HUES64 (cell line): Measurements from ENCODE around the gene MSANTD1.

ENCODE experiments used
- H3K27ac ChIP-seq: 2 replicates; pipeline ENCODE4 v1.7.0; 2013; ENCODE audit warnings: low read depth, low read length, inconsistent platforms
- H3K27me3 ChIP-seq: 2 replicates; pipeline ENCODE4 v1.6.1; 2013; ENCODE audit warnings: mild to moderate bottlenecking, low read length; ENCODE audit not compliant: insufficient read depth
- H3K36me3 ChIP-seq: 2 replicates; pipeline ENCODE4 v1.6.1; 2013; ENCODE audit warnings: mild to moderate bottlenecking, low read length; ENCODE audit not compliant: insufficient read depth
- H3K4me1 ChIP-seq: 2 replicates; pipeline ENCODE4 v1.6.1; 2013; ENCODE audit warnings: mild to moderate bottlenecking, low read length, moderate library complexity; ENCODE audit not compliant: insufficient read depth
- H3K4me3 ChIP-seq: 2 replicates; pipeline ENCODE4 v1.5.1; 2013; ENCODE audit warnings: mild to moderate bottlenecking, low read length, moderate library complexity
- H3K9ac ChIP-seq: 2 replicates; pipeline ENCODE4 v1.6.1; 2013; ENCODE audit warnings: mild to moderate bottlenecking, low read depth, low read length
- H3K9me3 ChIP-seq: 2 replicates; pipeline ENCODE4 v1.6.1; 2013; ENCODE audit warnings: low read depth, low read length; ENCODE audit not compliant: insufficient read depth
- WGBS: fragments of 150-250, 120-280 bp; methylation state at CpG from one replicate; pipeline ENCODE4 v1.1.7; 2013; ENCODE audit warnings: missing lambda C conversion rate; 5-methylcytosine and 5-hydroxymethylcytosine counted together

Gene MSANTD1

DNA sequence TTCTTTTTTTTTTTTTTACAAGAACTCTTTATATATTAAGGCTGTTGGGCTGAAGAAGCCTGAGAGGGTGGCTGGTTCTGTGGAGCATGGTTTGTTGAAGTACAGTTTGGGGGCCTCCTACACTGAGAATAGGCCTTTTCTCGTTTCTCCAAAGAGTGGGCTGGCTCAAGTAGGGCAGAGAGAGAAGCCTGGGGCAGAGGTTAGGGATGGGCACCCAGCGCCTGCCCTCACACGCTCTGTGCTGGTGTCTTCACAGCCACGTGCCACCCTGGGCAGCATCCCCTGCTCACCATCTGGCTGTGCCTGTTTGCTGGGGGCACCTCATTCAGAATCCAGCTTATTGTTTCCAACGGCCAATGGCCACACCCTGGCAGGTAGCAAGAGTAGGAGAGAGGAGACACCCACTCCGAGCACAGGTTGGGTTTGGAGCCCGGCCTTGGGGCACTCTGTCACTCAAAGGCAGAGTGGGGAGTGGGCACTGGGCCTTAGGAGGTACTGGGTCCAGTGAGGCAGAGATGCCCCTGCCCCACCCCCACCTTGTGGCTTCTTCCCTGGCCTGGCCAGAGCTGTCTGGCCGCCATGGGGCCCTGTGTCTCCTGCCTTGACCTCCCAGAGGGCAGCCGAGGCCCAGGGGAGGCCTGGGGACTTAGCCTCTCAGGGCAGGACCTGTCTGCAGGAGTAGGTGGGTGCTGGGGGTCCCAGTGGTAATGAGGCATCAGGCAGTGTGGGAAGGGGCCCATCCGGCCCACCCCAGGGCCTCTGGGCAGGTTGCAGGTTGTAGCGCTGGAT, 2.9 kb downstream of the MSANTD1 start:
- Histone ChIP-seq H3K9me3 (no peaks in the 10 kb centered on the region), H3K27ac (no peak overlapping the region), H3K4me3 (no peak overlapping the region), H3K4me1 (no peaks in the 10 kb centered on the region; the same call in 1 of the 2 replicates), H3K36me3 (no peaks in the 10 kb centered on the region), H3K9ac (no peak overlapping the region), H3K27me3 (no peaks in the 10 kb centered on the region)
- 93% methylated on average over 11 of the region's 11 CpGs for WGBS

DNA sequence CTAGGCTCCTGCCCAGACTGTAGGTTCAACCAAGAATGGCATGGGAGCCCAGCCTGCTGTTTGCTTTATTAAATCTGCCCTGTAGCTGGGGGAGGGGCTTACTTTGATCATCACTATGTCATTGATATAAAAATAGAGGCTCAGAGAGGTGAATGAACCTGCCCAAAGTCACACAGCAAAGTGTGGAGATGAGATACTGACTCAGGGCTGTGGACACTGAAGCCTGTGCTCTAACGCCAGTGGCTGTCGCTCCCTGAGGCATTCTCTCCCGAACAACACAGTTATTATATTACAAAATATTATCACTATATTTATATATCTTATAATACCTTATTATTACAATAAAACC, 3.5 kb downstream of the MSANTD1 start:
- 80% methylated on average over 1 of the region's 3 CpGs for WGBS
- no peaks in the 10 kb centered on the region; the same call in 1 of the 2 replicates for H3K4me1 ChIP-seq
- H3K9me3 ChIP-seq: no peaks in the 10 kb centered on the region
- H3K27me3 ChIP-seq: no peaks in the 10 kb centered on the region
- no peaks in the 10 kb centered on the region for H3K36me3 ChIP-seq
- no peak overlapping the region for H3K27ac ChIP-seq
- no peak overlapping the region for H3K9ac ChIP-seq
- H3K4me3 ChIP-seq: no peak overlapping the region

DNA sequence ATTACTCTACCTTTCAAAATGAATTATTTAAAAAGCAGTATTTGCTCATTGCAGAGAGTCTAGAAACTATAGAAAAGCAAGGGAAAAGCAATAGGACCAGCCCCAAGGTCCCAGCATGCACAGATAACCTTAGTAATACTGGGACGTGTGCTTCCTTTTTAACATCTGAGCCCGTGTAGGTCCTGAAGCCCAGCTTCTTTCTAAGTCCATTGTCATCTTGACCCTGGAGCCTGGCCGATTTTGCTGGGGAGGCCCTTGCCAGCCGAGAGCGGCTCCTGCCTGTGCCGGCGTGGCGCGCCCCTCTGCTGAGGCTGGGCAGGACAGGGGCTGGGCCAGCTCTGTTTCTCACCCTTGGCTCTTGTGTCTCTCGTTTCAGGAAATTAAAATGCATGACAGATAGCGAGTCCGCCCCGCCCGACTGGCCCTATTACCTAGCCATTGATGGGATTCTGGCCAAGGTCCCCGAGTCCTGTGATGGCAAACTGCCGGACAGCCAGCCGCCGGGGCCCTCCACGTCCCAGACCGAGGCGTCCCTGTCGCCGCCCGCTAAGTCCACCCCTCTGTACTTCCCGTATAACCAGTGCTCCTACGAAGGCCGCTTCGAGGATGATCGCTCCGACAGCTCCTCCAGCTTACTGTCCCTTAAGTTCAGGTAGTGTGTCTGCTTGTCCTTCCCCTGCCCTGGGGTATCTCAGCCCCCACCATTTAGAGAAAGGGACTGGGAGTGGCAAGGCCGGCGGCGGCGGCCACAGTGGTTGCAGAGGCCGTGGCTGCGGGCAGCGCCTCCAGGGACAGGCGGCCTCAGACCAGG, 4.1 kb downstream of the MSANTD1 start:
- Histone ChIP-seq H3K27me3 (no peaks in the 10 kb centered on the region), H3K4me1 (no peaks in the 10 kb centered on the region; the same call in 1 of the 2 replicates), H3K9ac (no peak overlapping the region), H3K4me3 (no peak overlapping the region), H3K27ac (no peak overlapping the region), H3K9me3 (no peaks in the 10 kb centered on the region), H3K36me3 (no peaks in the 10 kb centered on the region)
- WGBS: 92% methylated on average over 38 of the region's 38 CpGs

DNA sequence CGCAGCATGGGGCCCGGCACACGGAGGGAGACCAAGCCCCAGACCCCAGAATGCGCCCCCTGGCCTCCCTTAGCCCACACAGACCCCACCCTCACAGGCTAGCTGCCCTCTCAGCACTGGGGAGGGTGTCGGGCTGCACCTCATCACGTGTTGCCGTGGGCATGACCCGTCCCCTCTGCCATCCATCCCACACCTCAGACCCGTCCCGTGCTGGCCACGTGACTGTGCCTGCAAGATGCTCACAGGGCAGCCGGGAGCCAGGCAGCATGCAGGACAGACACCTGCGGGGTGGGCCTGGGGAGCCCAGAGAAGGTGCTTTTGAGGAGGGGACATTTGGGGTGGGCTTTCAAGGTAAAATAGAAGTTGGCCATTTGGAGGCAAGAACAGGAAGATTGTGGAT, 4.8 kb downstream of the MSANTD1 start:
- Histone ChIP-seq H3K9ac (no peak overlapping the region), H3K9me3 (no peaks in the 10 kb centered on the region), H3K4me1 (no peaks in the 10 kb centered on the region; the same call in 1 of the 2 replicates), H3K27ac (no peak overlapping the region), H3K27me3 (no peaks in the 10 kb centered on the region), H3K36me3 (no peaks in the 10 kb centered on the region), H3K4me3 (no peak overlapping the region)
- 89% methylated on average over 13 of the region's 13 CpGs for WGBS

DNA sequence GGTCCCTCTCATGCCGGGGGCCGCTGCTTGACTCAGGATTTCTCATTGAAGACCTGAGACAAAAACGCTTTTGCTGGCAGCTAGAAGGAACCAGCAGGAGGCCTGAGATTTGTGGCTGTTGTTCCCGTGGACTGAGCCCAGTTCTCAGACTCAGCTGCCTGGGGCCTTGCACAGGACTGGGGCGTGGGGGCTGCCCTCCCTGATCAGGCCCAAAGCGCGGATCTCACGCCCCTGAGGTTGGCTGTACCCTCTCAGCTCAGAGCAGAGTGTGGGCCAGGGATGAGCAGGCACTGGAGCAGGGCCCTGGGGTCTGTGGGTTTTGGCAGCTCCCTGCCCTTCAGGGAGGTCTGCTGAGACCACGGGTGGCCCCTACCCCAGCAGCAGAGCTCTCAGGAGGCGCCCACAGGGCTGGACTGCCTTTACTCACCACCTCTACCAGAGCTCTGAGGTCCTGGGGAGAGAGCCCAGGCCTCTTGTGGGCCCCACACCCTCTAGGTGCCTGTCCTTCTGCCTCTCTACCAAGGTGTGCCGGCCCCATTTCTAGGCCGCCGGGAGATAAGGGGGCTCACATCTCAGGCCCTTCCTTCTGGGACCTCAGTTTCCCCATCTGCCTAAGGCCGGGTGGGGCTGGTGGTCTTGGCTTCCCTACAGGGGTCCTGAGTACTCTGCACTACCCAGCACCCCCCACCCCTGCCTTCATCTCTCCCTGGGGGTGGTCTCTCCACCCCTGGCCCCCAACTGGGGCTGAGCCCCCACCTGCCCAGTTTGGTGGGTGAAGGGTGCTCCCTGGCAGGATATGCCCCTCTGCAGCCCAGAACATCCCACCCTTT, 5.6 kb downstream of the MSANTD1 start:
- no peaks in the 10 kb centered on the region for H3K36me3 ChIP-seq
- WGBS: 89% methylated on average over 14 of the region's 14 CpGs
- no peak overlapping the region for H3K27ac ChIP-seq
- H3K27me3 ChIP-seq: no peaks in the 10 kb centered on the region
- no peak overlapping the region for H3K4me3 ChIP-seq
- H3K9me3 ChIP-seq: no peaks in the 10 kb centered on the region
- H3K4me1 ChIP-seq: no peaks in the 10 kb centered on the region; the same call in 1 of the 2 replicates
- H3K9ac ChIP-seq: no peak overlapping the region

DNA sequence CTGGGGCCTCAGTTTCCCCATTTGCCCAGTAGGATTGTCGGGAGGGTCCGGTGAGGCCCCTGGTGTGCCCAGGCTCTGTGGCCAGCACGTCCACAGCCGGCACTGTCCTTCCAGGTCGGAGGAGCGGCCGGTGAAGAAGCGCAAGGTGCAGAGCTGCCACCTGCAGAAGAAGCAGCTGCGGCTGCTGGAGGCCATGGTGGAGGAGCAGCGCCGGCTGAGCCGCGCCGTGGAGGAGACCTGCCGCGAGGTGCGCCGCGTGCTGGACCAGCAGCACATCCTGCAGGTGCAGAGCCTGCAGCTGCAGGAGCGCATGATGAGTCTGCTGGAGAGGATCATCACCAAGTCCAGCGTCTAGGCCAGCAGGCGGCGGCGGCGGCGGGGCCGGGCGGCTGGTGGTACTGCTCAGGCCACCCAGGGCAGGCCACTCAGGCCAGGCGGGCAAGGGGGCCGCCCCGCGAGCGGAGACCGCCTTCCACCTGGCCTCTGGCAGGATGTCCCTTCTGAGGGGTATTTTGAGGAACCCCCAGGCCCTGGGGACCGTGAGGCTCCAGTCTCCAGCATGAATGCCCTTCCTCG, 6.7 kb downstream of the MSANTD1 start:
- no peaks in the 10 kb centered on the region for H3K4me1 ChIP-seq
- H3K27ac ChIP-seq: no peak overlapping the region
- no peak overlapping the region for H3K9ac ChIP-seq
- H3K4me3 ChIP-seq: no peak overlapping the region
- 93% methylated on average over 36 of the region's 36 CpGs for WGBS
- no peaks in the 10 kb centered on the region for H3K36me3 ChIP-seq
- H3K27me3 ChIP-seq: no peaks in the 10 kb centered on the region
- H3K9me3 ChIP-seq: no peaks in the 10 kb centered on the region

DNA sequence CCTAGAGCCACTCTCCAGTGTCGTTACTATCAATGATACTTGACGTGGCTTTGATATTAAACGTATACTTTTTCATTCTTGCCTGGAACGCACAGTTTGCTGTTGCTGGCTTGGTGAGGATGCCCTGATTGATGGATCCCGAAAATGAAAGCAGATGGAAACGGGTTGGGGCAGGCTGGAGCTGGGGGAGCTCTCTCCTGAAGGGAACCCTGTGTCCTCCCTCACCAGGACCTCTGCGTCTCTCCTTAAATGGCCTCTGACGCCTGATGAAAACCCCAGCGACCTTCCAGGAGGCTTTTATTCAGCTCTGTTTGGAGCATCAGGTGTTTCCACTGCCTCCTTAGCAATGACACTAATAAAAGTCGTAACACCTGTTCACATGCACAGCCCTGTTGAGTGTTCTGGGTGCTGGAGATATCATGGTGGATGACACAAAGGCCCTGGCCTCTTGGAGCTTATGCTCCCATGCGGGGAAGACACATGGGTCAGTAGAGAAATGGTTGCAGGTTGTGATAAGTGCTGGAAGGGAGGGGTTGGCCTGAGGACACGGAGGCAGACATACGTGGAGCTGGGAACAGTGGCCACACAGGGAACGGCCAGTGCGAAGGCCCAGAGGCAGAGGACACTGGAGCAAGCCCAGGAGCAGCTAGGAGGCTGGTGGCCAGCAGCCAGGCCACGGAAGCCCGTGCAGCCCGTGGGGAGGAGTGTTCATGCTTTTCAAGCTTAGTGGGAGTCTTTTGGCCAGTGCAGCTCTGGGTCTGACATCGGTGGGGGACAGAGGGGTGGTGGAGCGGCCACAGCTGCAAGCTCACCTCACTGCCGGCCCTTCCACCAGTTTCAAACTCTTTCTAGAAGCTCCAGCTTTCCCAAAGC, 7.5 kb downstream of the MSANTD1 start:
- Histone ChIP-seq H3K9ac (no peak overlapping the region), H3K27ac (no peak overlapping the region), H3K9me3 (no peaks in the 10 kb centered on the region), H3K4me1 (no peaks in the 10 kb centered on the region), H3K27me3 (no peaks in the 10 kb centered on the region), H3K4me3 (no peak overlapping the region), H3K36me3 (no peaks in the 10 kb centered on the region)
- WGBS: 90% methylated on average over 21 of the region's 21 CpGs

DNA sequence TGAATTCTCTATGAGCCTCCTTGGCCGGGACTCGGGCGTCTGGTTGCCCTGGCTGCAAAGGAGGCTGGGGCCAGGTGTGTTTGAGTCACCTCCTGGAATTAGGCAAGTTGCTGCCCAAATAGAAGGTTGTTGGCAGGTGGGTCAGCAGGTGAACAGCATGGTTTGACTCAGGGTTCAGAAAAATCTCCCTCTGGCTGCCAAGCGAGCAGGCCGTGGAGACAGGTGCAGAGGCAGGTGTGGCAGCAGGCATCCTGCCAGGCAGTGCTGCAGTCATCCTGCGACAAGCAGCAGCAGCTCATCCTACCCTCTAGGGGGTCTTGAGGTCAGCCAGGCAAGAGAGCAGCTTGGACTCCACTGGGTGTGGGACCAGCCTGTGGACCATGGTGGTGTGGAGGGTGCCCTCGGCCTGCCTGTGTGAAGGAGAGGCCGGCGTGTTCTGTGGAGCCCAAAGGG, 8.2 kb downstream of the MSANTD1 start:
- Histone ChIP-seq H3K9ac (no peak overlapping the region), H3K36me3 (no peaks in the 10 kb centered on the region), H3K4me3 (no peak overlapping the region), H3K27ac (no peak overlapping the region), H3K4me1 (no peaks in the 10 kb centered on the region), H3K27me3 (no peaks in the 10 kb centered on the region), H3K9me3 (no peaks in the 10 kb centered on the region)
- WGBS: 92% methylated on average over 9 of the region's 9 CpGs

DNA sequence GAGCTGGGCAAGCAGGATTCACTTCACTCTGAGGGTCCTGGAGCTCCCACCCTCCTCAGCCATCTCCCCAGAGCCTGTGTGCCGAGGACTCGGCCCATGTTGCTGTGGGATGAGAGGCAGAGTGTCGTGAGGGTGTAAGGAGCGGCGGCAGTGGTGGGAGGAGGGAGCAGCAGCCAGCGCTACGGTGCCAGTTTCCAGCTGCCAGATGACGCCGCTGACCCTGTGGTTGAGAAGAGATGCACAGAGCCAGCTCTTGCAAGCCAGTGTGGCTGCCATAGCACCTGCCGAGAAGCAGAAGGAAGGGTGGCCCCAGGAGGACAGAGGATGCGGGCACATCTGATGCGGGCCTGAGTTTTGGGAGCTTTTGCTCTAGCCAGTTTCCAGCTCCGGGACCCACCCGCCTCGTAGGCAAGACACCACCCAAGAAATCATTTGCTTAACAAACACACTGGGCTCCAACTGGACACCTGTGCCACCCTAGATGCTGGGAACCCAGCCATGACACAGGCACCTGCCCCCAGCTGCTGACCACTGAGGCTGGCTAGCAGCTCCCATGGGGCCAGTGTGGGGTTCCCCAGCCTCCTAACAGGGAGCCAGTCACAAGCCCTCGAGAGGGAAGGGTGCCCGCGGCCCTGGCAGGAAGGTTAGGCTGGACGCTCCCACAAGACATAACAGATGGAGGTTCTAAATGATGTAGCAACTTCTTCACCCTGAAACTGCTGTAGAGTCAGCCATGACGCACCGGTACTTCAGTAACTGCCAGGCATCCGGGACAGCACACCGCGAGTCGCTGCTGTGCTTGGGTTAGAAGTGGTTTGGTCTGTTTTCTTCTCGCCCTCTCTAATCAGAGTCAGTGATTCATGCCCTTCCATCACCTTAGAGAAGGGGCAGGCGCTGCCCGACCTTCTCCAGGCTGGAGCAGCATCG, 8.9 kb downstream of the MSANTD1 start:
- WGBS: 92% methylated on average over 29 of the region's 29 CpGs
- Histone ChIP-seq H3K4me3 (no peak overlapping the region), H3K9me3 (no peaks in the 10 kb centered on the region), H3K27me3 (no peaks in the 10 kb centered on the region), H3K36me3 (no peaks in the 10 kb centered on the region), H3K27ac (no peak overlapping the region), H3K4me1 (no peaks in the 10 kb centered on the region), H3K9ac (no peak overlapping the region)
